Peyer's patch (tissue), 4 donors: Measurements from ENCODE around the gene PLA2G4B. TPM values are rescaled to one million over a fixed set of nuclear protein-coding genes. Genes with fewer than 3 reads are reported as not detected.

Experiments
- DNase-seq, 3 donors: peaks; one replicate each; pipeline ENCODE4 v3.0.0-alpha.2; 2017 to 2019
- H3K27ac ChIP-seq, 4 donors: fragments of 200-600 bp; sonication (generic); one replicate each; pipeline ENCODE4 v1.5.1; 2016 to 2019
- H3K27me3 ChIP-seq, 2 donors: fragments of 200-600 bp; sonication (generic); one replicate each; pipeline ENCODE4 v1.5.1; 2019
- H3K36me3 ChIP-seq, 3 donors: fragments of 200-600 bp; sonication (generic); one replicate each; pipeline ENCODE4 v1.5.1; 2016 to 2019
- H3K4me1 ChIP-seq, 4 donors: fragments of 200-600 bp; sonication (generic); one replicate each; pipeline ENCODE4 v1.5.1; 2016 to 2019
- H3K4me3 ChIP-seq, 4 donors: fragments of 200-600 bp; sonication (generic); 1 replicate in 3 of 4; 2 replicates in 1 of 4; pipeline ENCODE4 v1.5.1; 2016 to 2019; ENCODE audit warnings: mild to moderate bottlenecking in 1 of 4
- H3K9me3 ChIP-seq, 4 donors: fragments of 200-600 bp; sonication (generic); one replicate each; pipeline ENCODE4 v1.5.1; 2016 to 2019; ENCODE audit warnings: mild to moderate bottlenecking in 1 of 4
- POLR2A ChIP-seq, 2 donors: fragments of 450-650 bp; IDR thresholded peaks; one replicate each; pipeline ENCODE4 v1.5.1; 2017; ENCODE audit warnings: antibody characterized with exemption in 2 of 2, mild to moderate bottlenecking in 2 of 2, moderate library complexity in 2 of 2
- total RNA-seq, 4 donors: library from RNA; depleted of rRNA; stranded (reverse); fragments of >200 nt; gene quantifications; one replicate each; pipeline ENCODE4 v1.1.0, GENCODE V29; 2016
- TF ChIP-seq, protein P1 (sequence below), 6 experiments: fragments of 450-650 bp in 4 of 6; fragments of 200-600 bp in 2 of 6; sonication (generic) in 1 of 6; IDR thresholded peaks; one replicate each; pipeline ENCODE4 v1.5.1; 2017 to 2019; ENCODE audit warnings: antibody characterized with exemption in 6 of 6, mild to moderate bottlenecking in 3 of 6, moderate library complexity in 1 of 6

PLA2G4B gene
- total RNA-seq, 4 donors from 2014 or later: 7.2 to 15.3 (median 13.3) TPM

DNA sequence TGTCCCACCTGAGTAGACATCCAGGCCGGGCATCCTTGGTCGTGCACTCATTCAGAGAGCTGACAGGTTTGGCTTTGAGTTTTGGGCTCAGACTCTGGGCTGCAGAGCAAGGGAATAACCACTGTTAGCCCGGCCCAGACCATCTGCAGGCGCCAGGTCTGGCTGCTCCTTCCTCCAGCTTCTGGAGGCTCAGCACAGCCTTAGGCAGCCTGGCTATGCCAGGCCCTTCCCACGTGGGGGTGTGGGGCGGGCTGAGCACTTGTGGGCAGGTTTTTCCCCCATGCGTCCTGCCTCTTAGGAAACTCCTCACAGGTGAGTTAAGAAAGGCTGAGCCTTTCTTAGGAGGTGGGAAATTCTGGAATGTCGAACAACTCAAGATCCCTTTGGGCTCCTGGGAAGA lies 11.2 kb downstream of the PLA2G4B start:
- no peak overlapping the region for H3K27ac ChIP-seq
- H3K36me3 ChIP-seq: peaks cover 0 to 35% (median 0%) of the 10 kb centered on the region in 3 donors
- H3K9me3 ChIP-seq: no peaks in the 10 kb centered on the region
- TF ChIP-seq POLR2A (IDR thresholded peaks at IDR 0.05): no peak
- TF ChIP-seq, protein P1, sequence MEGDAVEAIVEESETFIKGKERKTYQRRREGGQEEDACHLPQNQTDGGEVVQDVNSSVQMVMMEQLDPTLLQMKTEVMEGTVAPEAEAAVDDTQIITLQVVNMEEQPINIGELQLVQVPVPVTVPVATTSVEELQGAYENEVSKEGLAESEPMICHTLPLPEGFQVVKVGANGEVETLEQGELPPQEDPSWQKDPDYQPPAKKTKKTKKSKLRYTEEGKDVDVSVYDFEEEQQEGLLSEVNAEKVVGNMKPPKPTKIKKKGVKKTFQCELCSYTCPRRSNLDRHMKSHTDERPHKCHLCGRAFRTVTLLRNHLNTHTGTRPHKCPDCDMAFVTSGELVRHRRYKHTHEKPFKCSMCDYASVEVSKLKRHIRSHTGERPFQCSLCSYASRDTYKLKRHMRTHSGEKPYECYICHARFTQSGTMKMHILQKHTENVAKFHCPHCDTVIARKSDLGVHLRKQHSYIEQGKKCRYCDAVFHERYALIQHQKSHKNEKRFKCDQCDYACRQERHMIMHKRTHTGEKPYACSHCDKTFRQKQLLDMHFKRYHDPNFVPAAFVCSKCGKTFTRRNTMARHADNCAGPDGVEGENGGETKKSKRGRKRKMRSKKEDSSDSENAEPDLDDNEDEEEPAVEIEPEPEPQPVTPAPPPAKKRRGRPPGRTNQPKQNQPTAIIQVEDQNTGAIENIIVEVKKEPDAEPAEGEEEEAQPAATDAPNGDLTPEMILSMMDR (IDR thresholded peaks at IDR 0.05): no peak
- DNase-seq: no peak
- H3K4me3 ChIP-seq: no peak overlapping the region
- no peaks in the 10 kb centered on the region for H3K4me1 ChIP-seq
- no peaks in the 10 kb centered on the region for H3K27me3 ChIP-seq

DNA sequence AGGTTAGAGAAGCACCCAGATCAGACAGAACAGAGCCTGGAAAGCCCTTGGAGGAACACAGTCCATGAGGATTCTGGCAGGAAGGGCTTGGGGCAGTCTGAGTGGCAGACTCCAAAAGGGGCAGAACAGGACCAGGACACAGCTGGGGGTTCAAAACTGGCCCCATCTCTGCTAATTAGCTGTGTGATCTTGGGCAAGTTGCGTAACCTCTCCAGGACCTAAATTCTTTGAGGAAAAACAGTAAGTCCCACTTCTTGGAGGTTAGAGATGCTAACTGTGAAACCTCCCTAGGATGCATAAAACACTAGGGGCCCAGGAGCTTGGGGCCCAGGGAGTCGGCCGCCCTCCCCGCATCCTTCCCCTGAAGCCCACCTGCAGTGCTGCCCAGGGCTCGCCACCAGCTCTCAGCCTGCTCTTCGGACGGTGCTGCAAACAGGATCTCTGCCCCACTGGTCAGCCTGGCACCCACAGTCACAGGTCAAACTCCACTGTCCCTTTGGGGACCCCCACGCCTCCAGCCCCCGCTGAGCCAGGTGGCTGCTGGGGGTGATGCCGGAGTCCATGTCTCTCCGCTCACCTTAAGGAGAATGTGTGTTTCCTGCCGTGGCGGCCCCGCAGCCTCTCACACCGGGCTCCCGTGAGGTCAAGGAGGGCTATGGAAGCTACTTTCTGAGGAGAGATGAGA lies 12.0 kb downstream of the PLA2G4B start:
- no peak for TF ChIP-seq POLR2A (IDR thresholded peaks at IDR 0.05)
- TF ChIP-seq, protein P1 (IDR thresholded peaks at IDR 0.05): no peak
- H3K9me3 ChIP-seq: no peaks in the 10 kb centered on the region
- H3K36me3 ChIP-seq: peaks cover 0 to 27% (median 0%) of the 10 kb centered on the region in 3 donors
- no peaks in the 10 kb centered on the region for H3K27me3 ChIP-seq
- H3K4me1 ChIP-seq: no peaks in the 10 kb centered on the region
- DNase-seq: no peak
- H3K27ac ChIP-seq: no peak overlapping the region
- H3K4me3 ChIP-seq: no peak overlapping the region

DNA sequence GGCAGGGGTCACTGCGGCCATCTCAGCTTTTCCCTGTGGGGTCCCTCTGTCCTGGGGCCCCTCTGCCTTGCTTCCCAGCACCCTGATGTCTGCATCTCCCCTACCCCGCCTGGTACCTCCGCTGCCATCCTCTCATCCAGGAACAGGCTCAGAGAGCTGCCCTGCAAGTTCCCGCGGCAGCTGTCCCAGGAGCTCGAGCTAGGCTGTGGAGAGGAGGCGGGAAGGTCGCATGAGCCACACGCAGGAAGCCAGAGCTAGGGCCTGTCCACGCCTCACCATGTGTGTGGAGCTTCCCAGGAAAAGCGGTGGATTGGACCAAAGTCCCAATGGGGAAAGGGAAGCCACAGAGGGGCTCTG lies 12.5 kb downstream of the PLA2G4B start:
- TF ChIP-seq POLR2A (IDR thresholded peaks at IDR 0.05): no peak
- TF ChIP-seq, protein P1 (IDR thresholded peaks at IDR 0.05): no peak
- peaks cover 0 to 22% (median 0%) of the 10 kb centered on the region in 3 donors for H3K36me3 ChIP-seq
- no peaks in the 10 kb centered on the region for H3K9me3 ChIP-seq
- no peak for DNase-seq
- no peak overlapping the region for H3K27ac ChIP-seq
- H3K4me3 ChIP-seq: no peak overlapping the region
- no peaks in the 10 kb centered on the region for H3K27me3 ChIP-seq
- H3K4me1 ChIP-seq: no peaks in the 10 kb centered on the region

DNA sequence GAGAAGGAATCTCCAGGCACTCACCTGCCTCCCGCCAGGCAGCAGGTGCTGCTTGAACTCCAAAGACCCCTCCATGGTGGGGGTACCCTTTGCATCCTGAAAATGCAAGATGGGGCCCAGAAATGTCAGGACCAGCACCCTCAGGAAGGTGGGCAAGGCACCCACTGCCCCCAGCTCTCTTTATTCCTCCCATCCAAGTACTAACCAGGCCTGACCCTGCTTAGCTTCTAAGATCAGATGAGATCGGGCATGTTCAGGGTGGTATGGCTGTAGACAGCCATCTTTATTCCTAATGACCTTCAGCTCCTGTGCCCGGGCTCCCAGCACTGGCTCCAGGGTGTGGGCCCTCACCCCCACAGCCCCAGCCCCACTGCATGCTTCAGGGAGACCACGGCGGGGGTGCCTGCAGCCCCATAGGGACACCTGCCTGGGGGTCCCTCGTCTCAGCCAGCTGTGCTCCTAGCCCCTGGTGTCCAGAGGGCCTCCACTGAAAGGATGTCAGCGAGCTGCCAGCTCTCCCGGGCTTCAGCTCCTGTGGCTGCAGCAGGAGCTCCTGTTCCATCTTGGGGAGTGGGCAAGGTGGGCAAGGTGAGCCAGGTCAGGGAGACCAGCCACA lies 13.2 kb downstream of the PLA2G4B start:
- H3K27me3 ChIP-seq: no peaks in the 10 kb centered on the region

DNA sequence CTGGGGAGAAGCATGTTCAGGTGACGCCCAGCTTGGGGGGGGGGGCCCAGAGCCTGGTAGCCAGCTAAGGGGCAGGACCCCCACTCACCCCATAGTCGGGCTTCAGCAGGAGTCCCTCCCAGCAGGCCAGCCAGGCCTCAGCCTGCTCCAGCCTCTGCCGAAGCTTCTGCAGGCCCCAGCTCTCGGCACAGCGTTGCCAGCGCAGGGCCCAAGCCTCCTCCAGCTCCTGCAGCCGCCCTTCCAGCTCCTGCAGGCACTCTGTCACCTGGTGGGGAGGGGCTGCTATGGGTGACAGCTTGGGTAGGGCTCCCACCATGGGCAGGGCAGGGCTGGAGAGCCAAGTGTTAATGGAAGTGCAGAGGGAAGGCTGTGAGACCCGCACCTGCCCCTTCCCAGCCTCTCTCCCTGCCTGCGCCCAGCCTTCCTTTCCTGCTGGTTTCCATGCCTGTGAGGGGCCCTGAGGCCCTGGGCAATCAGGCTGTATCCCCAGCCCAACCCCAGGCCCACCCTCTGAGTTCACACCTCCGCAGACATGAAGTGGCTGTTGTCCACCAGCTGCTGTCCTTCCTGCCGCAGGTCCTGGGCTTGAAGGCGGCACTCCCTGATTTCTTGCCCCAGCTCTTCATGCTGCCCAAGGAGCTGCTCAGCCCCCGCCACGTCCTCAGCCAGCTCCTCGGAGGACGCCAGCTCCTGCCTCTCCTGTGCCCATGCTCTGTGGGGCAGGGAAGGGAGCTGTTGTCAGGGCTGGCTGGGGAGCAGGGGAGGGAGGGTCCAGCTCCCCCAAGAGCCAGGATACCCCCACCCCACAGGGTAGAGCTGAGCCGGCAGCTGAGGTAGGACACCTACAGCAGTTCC lies 14.3 kb downstream of the PLA2G4B start:
- H3K27ac ChIP-seq: no peak overlapping the region
- DNase-seq: no peak
- H3K9me3 ChIP-seq: no peaks in the 10 kb centered on the region
- H3K4me1 ChIP-seq: no peaks in the 10 kb centered on the region
- TF ChIP-seq, protein P1 (IDR thresholded peaks at IDR 0.05): no peak
- TF ChIP-seq POLR2A (IDR thresholded peaks at IDR 0.05): no peak
- no peaks in the 10 kb centered on the region for H3K27me3 ChIP-seq
- H3K4me3 ChIP-seq: no peak overlapping the region
- H3K36me3 ChIP-seq: peaks cover 0 to 4% (median 0%) of the 10 kb centered on the region in 3 donors

More for the DNA sequence above, 13.2 kb downstream of the PLA2G4B start:
- DNase-seq: no peak
- no peaks in the 10 kb centered on the region for H3K4me1 ChIP-seq
- TF ChIP-seq POLR2A (IDR thresholded peaks at IDR 0.05): no peak
- TF ChIP-seq, protein P1 (IDR thresholded peaks at IDR 0.05): no peak
- no peaks in the 10 kb centered on the region for H3K9me3 ChIP-seq
- H3K36me3 ChIP-seq: peaks cover 0 to 15% (median 0%) of the 10 kb centered on the region in 3 donors
- H3K27ac ChIP-seq: no peak overlapping the region
- no peak overlapping the region for H3K4me3 ChIP-seq
